GM21529 (cell line): ENCODE measurements around the gene TAF7L.
"Not testable (repeated sequence)": the region's sequence is repeated elsewhere in the genome, so short reads cannot be mapped to it uniquely, and the experiment has no call there.

Source experiments
- ATAC-seq: cut with Tn5 transposase; IDR thresholded peaks from one replicate; pipeline ENCODE4 v1.9.1; 2021; ENCODE audit not compliant: unreplicated experiment

Gene TAF7L, protein sequence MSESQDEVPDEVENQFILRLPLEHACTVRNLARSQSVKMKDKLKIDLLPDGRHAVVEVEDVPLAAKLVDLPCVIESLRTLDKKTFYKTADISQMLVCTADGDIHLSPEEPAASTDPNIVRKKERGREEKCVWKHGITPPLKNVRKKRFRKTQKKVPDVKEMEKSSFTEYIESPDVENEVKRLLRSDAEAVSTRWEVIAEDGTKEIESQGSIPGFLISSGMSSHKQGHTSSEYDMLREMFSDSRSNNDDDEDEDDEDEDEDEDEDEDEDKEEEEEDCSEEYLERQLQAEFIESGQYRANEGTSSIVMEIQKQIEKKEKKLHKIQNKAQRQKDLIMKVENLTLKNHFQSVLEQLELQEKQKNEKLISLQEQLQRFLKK

DNA sequence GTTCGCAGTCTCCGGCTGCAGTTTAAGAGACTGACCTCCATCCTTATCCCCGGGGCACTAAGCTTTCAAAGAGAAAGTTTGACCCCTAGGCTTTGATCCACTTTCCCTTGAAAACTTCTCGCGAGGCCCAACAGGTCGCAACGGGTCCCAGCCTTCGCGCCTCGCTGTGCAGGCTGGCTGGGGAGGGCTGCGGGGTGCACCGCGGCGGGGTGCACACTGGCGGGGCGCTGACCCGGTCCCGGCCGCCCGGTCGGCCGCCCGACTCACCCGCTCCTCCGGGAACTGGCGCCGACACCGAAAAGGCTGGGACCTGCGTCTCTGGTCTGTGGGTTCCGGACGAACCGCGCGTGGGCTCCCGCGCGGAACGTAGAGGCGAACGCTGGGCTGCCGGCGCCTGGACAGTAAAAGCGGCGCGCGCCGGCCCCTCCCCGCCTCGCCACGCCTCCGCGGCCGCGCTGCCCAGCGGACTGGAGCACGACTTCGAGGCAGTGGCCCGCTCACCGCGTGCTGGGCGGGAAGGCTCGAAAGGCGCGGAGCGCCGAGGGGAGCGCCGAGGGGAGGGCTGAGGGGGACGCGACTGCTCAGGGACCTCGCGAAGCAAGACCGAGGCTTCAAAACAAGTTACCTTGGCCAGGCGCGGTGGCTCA is at the start of gene TAF7L:
TAF7L (minus strand) TSS at position 378 of the 647 bp plus-strand sequence. CDS start 3,791 bp downstream, outside the sequence.
- ATAC-seq: no peak

DNA sequence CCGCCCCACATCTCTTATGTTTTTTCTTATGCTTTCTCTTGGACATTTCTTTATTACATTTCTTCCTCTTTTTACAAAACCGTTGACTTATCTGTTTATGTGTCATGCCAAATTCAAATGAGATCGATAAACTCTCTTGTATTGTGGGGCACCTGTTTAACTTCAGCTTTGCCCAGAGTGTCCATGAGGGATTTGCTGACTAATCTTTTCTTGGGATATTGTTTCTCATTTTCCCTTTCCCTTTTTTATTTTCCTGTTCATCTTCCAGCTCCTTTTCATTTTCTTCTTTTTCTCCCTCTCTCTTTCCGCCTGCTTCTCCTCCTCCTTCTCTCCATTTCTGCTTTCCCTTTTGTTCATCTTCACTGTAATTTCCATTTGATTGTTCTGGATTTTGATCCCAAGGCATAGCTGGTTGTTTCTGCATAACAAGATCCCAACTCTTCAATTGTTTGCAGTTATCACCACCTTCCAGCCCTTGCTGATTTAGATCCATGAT is 46.7 kb upstream of the TAF7L start:
- ATAC-seq: no peak

DNA sequence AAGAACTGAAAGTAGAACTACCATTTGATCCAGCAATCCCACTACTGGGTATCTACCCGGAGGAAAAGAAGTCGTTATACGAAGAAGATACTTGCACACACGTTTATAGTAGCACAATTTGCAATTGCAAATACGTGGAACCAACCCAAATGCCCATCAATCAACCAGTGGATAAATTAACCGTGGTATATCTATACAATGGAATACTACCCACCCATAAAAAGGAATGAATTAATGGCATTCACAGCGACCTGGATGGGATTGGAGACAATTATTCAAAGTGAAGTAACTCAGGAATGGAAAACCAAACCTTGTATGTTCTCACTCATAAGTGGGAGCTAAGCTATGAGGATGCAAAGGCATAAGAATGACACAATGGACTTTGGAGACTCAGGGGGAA is 43.2 kb upstream of the TAF7L start:
- ATAC-seq: not testable (repeated sequence)

- not testable (repeated sequence) for ATAC-seq
These were observed 35.5 kb upstream of the TAF7L start for GRCh38 chrX:101326600-101326999.

GRCh38 chrX:101303790-101304189 is 12.7 kb upstream of the TAF7L start:
- ATAC-seq: no peak

DNA sequence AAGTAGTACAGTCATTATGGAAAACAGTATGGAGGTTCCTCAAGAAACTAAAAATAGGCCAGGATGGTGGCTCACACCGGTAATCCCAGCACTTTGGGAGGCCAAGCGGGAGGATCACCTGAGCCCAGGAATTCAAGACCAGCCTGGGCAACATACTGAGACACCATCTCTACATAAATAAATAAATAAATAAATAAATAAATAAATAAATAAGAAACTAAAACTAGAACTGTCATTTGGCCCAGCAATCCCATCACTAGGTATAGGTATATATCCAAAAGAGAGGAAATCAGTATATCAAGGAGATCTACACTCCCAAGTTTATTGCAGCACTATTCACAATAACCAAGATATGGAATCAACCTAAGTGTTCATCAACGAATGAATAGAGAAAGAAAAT is 4.5 kb upstream of the TAF7L start:
- not testable (repeated sequence) for ATAC-seq

DNA sequence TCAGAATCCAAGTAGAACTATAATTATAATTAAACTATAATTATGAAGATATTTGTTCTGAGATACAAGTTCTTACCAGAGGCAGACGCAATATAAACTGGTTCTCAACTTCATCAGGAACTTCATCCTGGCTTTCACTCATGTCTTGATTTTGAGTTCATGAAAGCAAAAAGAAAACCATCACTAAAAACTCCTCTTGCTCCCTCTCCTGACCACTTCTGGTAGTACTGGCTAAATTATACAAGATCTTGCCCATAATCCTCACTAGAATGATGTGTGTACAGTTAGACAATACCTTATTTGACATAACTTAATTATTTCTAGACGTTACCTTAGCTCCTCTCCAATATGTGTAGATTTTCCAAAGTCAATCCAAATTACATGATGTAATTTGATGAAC is 3.7 kb downstream of the TAF7L start:
- peak; percentile 82 for ATAC-seq

DNA sequence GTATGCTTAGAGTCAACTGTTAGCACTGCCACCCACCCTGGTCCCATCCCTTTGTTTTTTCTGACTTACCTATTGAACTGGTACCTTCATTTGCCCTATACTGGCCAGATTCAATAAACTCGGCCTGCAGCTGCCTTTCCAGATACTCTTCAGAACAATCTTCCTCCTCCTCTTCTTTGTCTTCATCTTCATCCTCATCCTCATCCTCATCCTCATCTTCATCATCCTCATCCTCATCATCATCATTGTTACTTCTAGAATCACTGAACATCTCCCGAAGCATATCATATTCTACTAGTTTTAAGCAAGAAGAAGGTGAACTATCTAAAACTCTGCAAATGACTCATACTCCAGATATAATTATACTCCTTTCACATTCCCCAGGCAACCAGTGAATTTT is 14.9 kb downstream of the TAF7L start:
- ATAC-seq: no peak

GRCh38 chrX:101274198-101274597 is 16.9 kb downstream of the TAF7L start:
- ATAC-seq: no peak

DNA sequence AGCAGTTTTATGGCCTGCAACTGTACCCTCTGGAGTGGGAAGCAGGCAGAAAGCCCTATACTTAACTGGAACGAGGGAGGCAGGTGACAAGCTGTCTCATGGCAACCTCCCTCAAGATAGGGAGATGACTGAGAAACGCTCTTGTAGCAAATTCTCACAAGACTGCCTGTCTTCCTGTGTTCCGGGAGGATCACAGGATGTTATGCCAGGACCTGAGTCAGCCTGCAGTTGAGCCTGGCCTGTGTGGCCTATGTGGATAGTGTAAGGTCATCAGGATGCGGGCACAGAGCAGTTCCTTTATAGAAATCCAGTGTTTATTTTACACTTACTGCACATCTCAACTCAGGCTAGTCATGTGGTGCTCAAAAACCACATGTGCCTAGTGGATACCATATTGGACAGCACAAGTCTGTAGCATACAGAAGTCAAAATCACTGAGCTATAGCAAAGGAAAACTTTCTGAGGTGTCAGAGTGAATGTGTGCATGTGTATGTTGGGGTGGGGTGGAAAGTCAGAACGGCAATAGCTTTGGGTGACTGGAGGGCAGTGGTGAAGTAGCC is 25.2 kb downstream of the TAF7L start:
- ATAC-seq: no peak

DNA sequence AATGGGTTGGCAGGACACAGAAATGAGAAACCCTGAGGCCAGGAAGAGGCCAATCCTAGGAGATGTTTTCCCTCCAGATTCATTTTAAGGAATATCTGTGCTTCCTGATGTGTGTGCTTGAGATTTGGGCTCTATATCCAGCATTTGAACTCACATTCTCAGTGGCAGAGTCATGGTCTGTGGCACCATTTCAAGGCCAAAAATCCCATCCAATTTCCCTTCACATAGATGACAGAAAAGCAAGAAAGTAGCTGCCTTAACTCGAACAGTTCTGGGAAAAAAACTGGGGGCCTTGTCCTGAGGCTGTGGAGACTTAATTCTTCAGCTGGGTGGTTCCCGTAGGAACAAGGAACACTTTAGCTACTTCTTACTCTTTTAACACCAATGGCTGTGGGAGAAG is 27.4 kb downstream of the TAF7L start:
- ATAC-seq: no peak

DNA sequence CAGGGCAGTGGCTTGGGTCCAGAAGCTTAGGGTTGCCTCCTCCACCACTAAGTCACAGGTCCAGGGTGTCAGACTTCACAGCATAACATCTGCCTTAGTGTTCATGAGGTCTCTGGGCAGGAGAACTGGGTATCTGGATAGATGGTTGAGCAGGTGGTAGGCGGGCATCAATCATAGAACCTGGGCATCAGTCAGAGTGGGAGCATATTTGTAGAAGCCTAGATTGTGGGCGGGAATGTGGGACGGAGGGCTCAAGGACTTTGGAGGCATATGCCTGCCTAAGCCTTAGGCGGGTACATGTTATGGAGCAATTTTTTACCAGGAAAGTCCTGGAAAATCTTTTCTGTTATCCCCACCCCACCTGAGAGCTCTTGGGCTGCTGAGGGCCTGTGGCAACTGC is 28.5 kb downstream of the TAF7L start:
- no peak for ATAC-seq

DNA sequence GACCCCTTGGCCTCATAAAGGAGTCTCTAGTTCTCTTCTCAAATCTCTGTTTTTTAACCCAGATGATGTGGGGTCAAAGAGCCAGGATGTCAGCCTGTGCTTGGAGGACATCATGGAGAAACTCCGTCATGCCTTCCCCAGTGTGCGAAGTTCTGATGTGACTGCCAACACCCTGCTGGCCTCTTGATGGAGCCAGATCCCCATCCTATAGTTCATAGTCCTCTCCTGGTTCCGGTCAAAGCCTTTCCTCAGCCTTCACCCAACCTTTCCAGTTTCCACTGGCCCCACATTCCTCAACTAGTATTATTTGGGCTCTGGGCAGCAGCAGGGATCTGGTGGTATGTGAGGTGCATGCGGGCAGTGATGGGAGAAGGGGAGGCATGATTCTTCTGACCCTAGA is 30.7 kb downstream of the TAF7L start:
- no peak for ATAC-seq

- no peak for ATAC-seq
These were observed 32.9 kb downstream of the TAF7L start for GRCh38 chrX:101258259-101258581.

DNA sequence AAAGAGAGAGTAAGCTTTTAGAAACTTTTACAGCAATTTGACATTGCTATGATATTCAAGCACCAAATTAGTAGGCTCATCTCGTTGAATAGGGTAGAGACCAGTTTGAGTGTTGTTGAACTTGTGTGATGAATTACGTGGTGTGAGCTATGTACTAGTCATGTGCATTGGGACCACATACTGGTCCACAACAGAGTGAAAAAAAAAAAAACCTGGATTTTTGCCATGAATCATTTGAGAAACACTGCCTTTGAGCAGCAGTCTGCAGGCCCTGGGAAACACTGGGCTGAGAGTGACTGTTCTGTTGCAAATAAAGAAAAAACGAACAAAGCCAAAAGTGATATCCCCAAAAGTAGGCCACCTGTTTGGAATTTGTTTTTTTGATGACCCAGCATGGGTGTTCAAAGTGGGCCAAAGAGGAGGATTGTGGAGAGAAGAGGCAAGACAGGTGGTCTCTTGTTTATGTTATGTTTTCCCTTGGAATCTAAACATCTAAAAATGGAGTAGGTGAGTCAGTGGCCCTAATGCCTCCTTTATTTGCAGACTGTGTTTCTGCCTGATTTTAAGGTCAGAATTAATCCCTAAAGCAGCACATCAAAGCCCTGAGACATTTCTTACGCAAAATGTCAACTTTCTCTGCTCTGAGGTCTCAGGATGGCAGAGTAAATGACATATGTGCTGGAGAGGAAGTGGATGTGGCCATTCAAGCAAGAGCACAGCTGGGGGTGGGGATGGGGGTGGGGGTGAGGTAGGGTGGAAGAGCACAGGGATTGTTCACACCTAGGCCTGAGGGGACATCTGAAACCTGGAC is 33.5 kb downstream of the TAF7L start:
- no peak for ATAC-seq

DNA sequence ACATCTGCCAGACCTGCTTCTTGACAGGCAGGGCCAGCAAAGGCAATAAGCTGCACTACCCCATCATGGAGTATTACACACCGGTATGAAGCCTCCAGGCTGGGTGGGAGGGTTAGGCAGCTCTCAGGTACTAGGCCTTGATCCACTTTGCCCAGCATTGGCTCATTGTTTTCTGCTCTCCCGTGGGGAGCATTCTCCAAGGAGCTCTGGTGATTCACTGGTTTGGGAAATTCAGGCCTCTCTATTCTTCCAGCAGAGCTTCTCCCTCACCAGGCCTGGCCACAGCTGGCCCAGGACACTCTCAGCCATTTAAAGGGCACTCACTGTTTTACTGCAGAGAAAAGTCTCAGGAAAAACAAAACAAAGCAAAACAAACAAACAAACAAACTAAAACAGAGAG is 38.5 kb downstream of the TAF7L start:
- ATAC-seq: no peak

DNA sequence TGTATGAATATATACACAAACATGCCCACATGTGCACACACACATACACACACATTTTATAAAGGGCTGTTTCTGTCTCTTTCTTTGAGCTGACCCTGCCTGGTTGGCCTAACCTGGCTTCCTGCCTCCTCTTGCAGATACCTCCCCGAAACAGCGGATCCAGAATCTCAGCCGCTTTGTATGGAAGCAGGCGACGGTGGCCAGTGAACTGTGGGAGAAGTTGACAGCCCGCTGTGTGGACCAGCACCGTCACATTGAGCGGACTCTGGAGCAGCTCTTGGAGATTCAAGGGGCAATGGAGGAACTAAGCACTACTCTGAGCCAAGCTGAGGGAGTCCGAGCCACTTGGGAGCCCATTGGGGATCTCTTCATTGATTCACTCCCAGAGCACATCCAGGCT is 49.6 kb downstream of the TAF7L start:
- no peak for ATAC-seq

- ATAC-seq: no peak
These were observed 54.1 kb downstream of the TAF7L start for GRCh38 chrX:101237041-101237440.

DNA sequence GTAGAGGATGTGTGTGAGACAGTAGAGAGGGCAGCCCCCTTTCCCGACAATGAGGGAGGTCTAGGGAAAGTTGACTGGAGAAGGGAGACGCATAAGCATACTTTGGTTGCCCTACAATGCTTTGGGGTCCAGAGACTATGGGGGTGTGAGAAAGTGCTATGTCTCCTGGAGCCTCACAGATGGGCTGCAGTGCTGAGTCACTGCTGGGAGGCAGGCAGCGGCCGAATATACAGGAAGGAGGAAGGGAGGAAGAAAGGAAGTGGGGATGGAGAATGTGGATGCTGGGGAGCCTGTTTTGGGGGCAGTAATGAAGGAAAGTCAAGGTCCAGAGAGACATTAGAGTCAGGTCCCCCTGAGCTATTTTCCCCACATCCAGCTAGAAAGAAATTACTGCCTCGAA is 58.8 kb downstream of the TAF7L start:
- ATAC-seq: no peak

DNA sequence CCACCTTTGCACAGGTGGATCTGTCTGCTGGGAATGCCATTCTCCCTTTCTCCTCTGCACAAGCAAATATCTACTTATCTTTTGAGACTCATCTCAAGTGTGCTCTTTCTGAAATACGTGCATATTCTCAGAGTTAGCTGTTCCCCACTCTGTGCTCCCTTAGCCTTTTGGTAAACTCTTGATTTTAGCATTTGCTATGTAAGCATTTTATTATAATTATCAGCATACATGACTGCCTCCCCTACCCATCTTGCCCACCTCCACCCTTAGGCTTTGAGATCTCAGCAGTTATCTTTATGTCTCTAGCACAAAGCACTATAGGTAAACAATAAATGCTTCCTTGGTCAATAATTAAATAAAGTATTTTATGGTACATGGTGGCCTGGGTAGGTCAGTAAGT is 60.1 kb downstream of the TAF7L start:
- ATAC-seq: no peak

GRCh38 chrX:101230636-101231035 is 60.5 kb downstream of the TAF7L start:
- ATAC-seq: no peak
